ENCODE measurements around the gene CASKIN1.

CASKIN1 gene

GRCh38 chr16:2157480-2158261 lies 38.7 kb downstream of the CASKIN1 start:
- in situ Hi-C loops (cut with MboI; ENCODE audit: low sequenced_read_pairs): no loop called here

- in situ Hi-C loops (cut with MboI; ENCODE audit: low sequenced_read_pairs): no loop called here
Measured at GRCh38 chr16:2156849-2157224, 39.6 kb downstream of the CASKIN1 start.

- in situ Hi-C loops (cut with MboI; ENCODE audit: low sequenced_read_pairs): no loop called here
Measured at GRCh38 chr16:2155977-2156848, 40.2 kb downstream of the CASKIN1 start.

GRCh38 chr16:2155091-2155950 lies 41.1 kb downstream of the CASKIN1 start, which contains the start of gene TRAF7:
TRAF7 (plus strand) TSS chr16:2155782; CDS start chr16:2163921, 8,139 bp downstream.
- in situ Hi-C loops (cut with MboI; ENCODE audit: low sequenced_read_pairs): no loop called here

- in situ Hi-C loops (cut with MboI; ENCODE audit: low sequenced_read_pairs): no loop called here
Measured at GRCh38 chr16:2154533-2155090, 41.8 kb downstream of the CASKIN1 start.

DNA sequence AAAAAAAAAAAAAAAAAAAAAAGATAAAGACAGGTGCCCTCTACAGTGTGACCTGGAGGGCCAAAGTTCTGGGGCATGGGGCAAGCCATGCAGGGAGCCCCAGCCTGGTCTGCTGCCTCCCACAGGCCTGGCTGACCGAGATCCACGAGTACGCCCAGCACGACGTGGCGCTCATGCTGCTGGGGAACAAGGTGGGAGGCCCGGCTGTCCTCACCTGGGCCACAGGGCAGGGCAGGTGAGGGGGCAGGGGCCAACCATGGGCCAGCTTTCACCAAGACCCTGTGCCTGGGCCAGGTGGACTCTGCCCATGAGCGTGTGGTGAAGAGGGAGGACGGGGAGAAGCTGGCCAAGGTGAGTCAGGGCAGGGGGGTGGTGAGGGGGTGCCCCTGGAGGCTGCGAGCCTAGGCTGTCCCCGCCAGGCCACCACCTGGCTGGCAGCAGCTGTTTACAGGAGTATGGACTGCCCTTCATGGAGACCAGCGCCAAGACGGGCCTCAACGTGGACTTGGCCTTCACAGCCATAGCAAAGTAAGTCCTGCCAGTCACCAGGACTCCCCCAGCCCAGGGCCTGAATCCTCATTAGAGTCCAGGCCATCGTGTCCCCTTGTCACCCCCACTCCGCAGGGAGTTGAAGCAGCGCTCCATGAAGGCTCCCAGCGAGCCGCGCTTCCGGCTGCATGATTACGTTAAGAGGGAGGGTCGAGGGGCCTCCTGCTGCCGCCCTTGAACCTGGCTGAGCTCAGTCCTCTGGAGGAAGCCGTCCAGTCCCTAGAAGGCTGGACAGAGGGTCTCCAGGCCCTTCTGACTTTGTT lies 43.5 kb downstream of the CASKIN1 start:
- in situ Hi-C loops (cut with MboI; ENCODE audit: low sequenced_read_pairs): no loop called here

- in situ Hi-C loops (cut with MboI; ENCODE audit: low sequenced_read_pairs): no loop called here
Measured at GRCh38 chr16:2151188-2152091, 45.0 kb downstream of the CASKIN1 start.

GRCh38 chr16:2150418-2151187 lies 45.8 kb downstream of the CASKIN1 start:
- in situ Hi-C loops (cut with MboI; ENCODE audit: low sequenced_read_pairs): no loop called here

- in situ Hi-C loops (cut with MboI; ENCODE audit: low sequenced_read_pairs): loop anchor here (25.0 kb wide), 1 partner anchor 288 kb away; the partner anchor contains the start of gene MEIOB
Measured at GRCh38 chr16:2149630-2150417, 46.6 kb downstream of the CASKIN1 start.

GRCh38 chr16:2148714-2149629 lies 47.4 kb downstream of the CASKIN1 start:
- in situ Hi-C loops (cut with MboI; ENCODE audit: low sequenced_read_pairs): loop anchor here (25.0 kb wide), 1 partner anchor 287 kb away; the partner anchor contains the start of gene MEIOB

- in situ Hi-C loops (cut with MboI; ENCODE audit: low sequenced_read_pairs): loop anchor here (25.0 kb wide), 1 partner anchor 286 kb away; the partner anchor contains the start of gene MEIOB
Measured at GRCh38 chr16:2147981-2148671, 48.3 kb downstream of the CASKIN1 start, which contains the start of gene RAB26. RAB26 (plus strand) TSS chr16:2148625; CDS start chr16:2148784, 159 bp downstream.

DNA sequence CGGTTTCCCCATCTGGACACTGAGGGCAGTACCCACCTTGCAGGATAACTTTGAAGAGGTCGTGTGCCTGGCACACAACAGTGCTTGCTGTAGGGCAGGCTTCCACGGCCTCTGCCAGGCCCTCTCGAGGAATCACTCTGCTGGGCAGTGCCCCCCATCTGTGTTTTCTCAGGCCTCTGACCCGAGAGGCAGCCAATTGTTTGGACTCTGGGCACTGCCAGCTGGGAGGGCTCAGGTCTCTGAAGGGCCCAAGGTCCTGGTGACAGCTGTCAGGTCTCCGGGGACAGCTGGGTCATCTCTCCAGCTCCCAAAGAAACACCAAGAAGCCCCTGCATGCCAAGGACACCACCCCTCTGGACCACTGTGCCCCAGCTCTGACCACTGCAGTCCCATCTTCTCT lies 49.0 kb downstream of the CASKIN1 start:
- in situ Hi-C loops (cut with MboI; ENCODE audit: low sequenced_read_pairs): loop anchor here (25.0 kb wide), 1 partner anchor 285 kb away; the partner anchor contains the start of gene MEIOB

- in situ Hi-C loops (cut with MboI; ENCODE audit: low sequenced_read_pairs): loop anchor here (25.0 kb wide), 1 partner anchor 284 kb away; the partner anchor contains the start of gene MEIOB
Measured at GRCh38 chr16:2145843-2146242, 50.6 kb downstream of the CASKIN1 start.

DNA sequence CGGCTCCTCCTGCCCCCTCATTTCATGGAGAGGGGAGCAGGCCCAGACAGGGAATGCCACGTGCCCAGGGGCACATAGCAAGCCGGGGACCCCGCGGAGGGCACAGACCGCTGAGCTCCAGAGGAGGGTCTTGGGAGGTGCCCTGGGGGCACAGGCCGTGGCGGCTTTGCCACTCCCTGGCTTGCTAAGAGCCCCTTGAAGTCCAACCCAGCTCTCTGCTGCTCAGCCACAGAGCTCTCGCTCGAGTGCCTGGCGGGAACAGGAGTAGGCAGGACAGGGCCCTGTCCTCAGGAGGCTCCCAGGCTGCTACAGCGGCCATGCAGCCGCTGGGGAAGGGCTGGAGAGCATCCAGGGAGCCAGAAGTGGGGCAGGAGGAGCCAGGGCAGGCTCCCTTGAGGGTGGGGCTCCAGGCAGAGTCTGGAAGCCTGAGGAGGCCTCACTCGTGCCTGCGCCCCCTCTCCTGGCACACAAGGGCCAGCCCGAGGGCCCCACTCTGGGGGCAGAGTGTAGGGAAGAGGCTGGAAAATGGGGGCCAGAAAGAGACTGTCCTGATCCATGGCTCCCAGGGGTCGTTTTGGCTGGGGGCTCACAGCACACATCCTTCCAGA lies 52.4 kb downstream of the CASKIN1 start:
- in situ Hi-C loops (cut with MboI; ENCODE audit: low sequenced_read_pairs): loop anchor here (5.0 to 25.0 kb wide), 2 partner anchors 122 to 282 kb away; partner anchors contain the start of gene MEIOB
